ENCODE data around the gene DIP2C.

DIP2C gene

DNA sequence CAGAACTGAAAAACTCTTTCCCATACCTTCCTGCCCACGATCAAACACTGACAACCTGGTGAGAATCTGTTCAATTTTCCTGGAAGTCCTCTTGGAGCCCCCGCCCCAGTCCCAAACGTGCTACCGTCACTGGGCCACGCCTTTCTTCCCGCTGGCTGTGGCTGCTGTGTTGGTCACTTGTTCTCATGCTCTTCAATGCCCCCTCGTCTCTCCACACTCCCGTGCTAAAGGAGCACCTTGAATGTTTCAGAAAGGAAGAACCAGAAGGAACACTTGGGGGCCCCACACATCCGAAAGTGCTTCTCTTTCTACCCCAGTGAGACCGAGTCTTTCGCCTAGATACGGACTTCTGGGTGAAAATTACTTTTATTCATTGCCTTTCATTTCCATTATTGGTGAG is 215.1 kb downstream of the DIP2C start:
- Histone ChIP-seq H3K9me3 (ENCODE audit: control insufficient read depth in 2 of 2, low read length in 2 of 2) (no peaks in the 10 kb centered on the region), H3K4me3 (ENCODE audit: low read length in 2 of 2) (no peak overlapping the region), H3K27ac (ENCODE audit: low read depth in 2 of 2, low read length in 2 of 2) (no peak overlapping the region), H3K4me1 (ENCODE audit: control insufficient read depth in 2 of 2, insufficient read depth in 2 of 2, low read length in 2 of 2) (no peaks in the 10 kb centered on the region), H3K9ac (ENCODE audit: low read depth in 1 of 2, low read length in 2 of 2) (no peak overlapping the region), H3K36me3 (ENCODE audit: control insufficient read depth in 2 of 2, insufficient read depth in 2 of 2, low read length in 2 of 2) (peaks cover 4 to 12% of the 10 kb centered on the region in 2 donors), H3K27me3 (ENCODE audit: control insufficient read depth in 2 of 2, insufficient read depth in 2 of 2, low read length in 2 of 2) (no peaks in the 10 kb centered on the region)

DNA sequence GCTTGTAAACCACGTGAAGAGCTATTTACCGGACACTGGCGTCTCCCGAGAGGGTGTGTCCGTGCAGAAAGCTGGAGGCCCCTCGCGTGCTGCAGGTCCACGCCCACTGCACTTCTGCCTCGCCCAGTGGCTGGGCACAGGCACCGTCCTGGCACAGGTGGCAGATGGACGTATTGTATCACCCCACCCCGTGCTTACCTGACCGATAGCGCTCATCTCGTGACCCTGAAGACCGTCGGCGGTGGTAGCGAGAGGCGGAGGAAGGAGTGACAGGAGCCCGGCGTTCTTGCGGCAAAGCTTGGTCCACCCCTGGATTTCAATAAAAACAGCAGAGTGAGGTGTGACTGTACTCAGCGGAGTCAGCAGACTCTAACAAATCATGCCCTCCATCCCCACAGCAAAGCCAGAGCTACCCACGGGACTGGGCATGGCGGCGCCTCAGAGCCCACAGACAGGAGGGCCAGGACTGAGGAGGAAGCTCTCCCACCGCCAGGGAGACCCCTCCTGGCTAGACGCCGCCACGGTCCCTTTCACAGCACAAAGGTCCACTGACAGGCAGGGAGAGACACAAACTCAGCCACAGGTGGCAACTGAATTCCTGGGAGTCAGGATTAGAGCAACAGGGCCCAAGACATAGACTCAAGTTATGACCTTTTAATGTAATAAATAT is 217.1 kb downstream of the DIP2C start:
- H3K36me3 ChIP-seq (ENCODE audit: control insufficient read depth in 2 of 2, insufficient read depth in 2 of 2, low read length in 2 of 2), result peaks cover 4 to 12% of the 10 kb centered on the region in 2 donors
- no peaks in the 10 kb centered on the region for H3K4me1 ChIP-seq (ENCODE audit: control insufficient read depth in 2 of 2, insufficient read depth in 2 of 2, low read length in 2 of 2)
- H3K4me3 ChIP-seq (ENCODE audit: low read length in 2 of 2), result no peak overlapping the region
- H3K27ac ChIP-seq (ENCODE audit: low read depth in 2 of 2, low read length in 2 of 2), result no peak overlapping the region
- no peaks in the 10 kb centered on the region for H3K9me3 ChIP-seq (ENCODE audit: control insufficient read depth in 2 of 2, low read length in 2 of 2)
- no peaks in the 10 kb centered on the region for H3K27me3 ChIP-seq (ENCODE audit: control insufficient read depth in 2 of 2, insufficient read depth in 2 of 2, low read length in 2 of 2)
- H3K9ac ChIP-seq (ENCODE audit: low read depth in 1 of 2, low read length in 2 of 2), result no peak overlapping the region

DNA sequence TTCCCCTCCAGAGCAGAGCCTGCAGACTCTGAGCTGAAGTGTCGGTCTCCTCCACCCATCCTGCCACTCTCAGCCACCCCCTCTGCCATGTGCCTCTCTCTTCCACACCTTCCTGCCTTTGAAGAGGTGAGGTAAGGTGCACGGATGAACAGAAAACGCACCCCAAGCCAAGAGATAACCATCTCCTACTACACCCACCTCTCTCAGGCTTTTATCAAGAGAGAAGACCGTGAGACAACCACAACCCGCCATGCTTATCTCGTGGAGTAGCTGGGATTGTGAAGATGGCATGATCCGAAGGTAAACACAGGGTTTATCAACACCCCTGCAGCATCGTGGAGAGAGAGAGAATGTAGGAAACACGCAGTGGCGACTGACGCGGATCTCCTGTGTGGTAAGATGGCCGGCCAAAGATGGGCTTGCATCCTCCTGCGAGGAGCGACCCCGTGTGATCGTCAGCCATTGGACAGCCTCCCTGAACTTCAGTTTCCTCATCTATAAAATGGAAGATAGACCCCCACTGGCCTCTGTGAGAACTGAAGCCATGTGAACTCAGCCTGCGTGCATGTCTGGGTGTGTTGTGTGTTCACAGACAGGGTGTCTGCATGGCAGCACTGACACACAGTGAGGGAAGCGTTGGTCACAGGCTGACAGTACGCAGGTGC is 219.0 kb downstream of the DIP2C start:
- no peaks in the 10 kb centered on the region for H3K9me3 ChIP-seq (ENCODE audit: control insufficient read depth in 2 of 2, low read length in 2 of 2)
- H3K4me3 ChIP-seq (ENCODE audit: low read length in 2 of 2), result no peak overlapping the region
- no peaks in the 10 kb centered on the region for H3K4me1 ChIP-seq (ENCODE audit: control insufficient read depth in 2 of 2, insufficient read depth in 2 of 2, low read length in 2 of 2)
- H3K27ac ChIP-seq (ENCODE audit: low read depth in 2 of 2, low read length in 2 of 2), result no peak overlapping the region
- no peak overlapping the region for H3K9ac ChIP-seq (ENCODE audit: low read depth in 1 of 2, low read length in 2 of 2)
- H3K36me3 ChIP-seq (ENCODE audit: control insufficient read depth in 2 of 2, insufficient read depth in 2 of 2, low read length in 2 of 2), result peaks cover 4 to 12% of the 10 kb centered on the region in 2 donors
- H3K27me3 ChIP-seq (ENCODE audit: control insufficient read depth in 2 of 2, insufficient read depth in 2 of 2, low read length in 2 of 2), result no peaks in the 10 kb centered on the region

DNA sequence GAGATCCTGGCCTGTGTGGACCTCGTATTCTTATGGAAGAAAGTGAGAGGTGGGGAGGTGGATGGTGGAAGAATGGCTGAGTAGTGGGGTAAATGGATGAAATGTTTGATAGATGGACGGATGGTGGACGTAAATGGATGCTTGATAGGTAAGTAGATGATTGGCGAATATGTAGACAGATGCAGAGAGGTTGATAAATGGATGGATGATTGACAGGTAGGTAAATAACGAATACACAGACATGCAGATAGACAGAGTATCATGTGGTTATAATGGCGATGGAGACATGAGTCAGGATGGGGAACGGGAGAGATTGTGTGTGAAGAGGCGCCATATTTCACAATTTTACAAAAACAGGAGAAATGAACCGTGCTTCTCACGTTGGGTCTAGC is 219.5 kb downstream of the DIP2C start:
- Histone ChIP-seq H3K9ac (ENCODE audit: low read depth in 1 of 2, low read length in 2 of 2) (no peak overlapping the region), H3K27me3 (ENCODE audit: control insufficient read depth in 2 of 2, insufficient read depth in 2 of 2, low read length in 2 of 2) (no peaks in the 10 kb centered on the region), H3K4me3 (ENCODE audit: low read length in 2 of 2) (no peak overlapping the region), H3K27ac (ENCODE audit: low read depth in 2 of 2, low read length in 2 of 2) (no peak overlapping the region), H3K4me1 (ENCODE audit: control insufficient read depth in 2 of 2, insufficient read depth in 2 of 2, low read length in 2 of 2) (no peaks in the 10 kb centered on the region), H3K36me3 (ENCODE audit: control insufficient read depth in 2 of 2, insufficient read depth in 2 of 2, low read length in 2 of 2) (peaks cover 4 to 12% of the 10 kb centered on the region in 2 donors), H3K9me3 (ENCODE audit: control insufficient read depth in 2 of 2, low read length in 2 of 2) (no peaks in the 10 kb centered on the region)

DNA sequence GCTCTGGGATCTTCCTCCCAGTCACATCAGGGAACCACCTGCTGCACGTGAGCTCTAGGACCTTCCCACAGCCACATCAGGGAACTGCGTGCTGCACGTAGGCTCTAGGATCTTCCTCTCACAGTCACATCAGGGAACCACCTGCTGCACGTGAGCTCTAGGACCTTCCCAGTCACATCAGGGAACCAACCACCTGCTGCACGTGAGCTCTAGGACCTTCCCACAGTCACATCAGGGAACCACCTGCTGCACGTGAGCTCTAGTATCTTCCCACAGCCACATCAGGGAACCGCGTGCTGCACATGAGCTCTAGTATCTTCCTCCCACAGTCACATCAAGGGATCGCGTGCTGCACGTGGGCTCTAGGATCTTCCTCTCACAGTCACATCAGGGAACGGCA is 229.7 kb downstream of the DIP2C start:
- Histone ChIP-seq H3K9me3 (ENCODE audit: control insufficient read depth in 2 of 2, low read length in 2 of 2) (no peaks in the 10 kb centered on the region), H3K4me1 (ENCODE audit: control insufficient read depth in 2 of 2, insufficient read depth in 2 of 2, low read length in 2 of 2) (no peaks in the 10 kb centered on the region), H3K36me3 (ENCODE audit: control insufficient read depth in 2 of 2, insufficient read depth in 2 of 2, low read length in 2 of 2) (peaks cover 0 to 6% of the 10 kb centered on the region in 2 donors), H3K27ac (ENCODE audit: low read depth in 2 of 2, low read length in 2 of 2) (no peak overlapping the region), H3K9ac (ENCODE audit: low read depth in 1 of 2, low read length in 2 of 2) (no peak overlapping the region), H3K4me3 (ENCODE audit: low read length in 2 of 2) (no peak overlapping the region), H3K27me3 (ENCODE audit: control insufficient read depth in 2 of 2, insufficient read depth in 2 of 2, low read length in 2 of 2) (no peaks in the 10 kb centered on the region)

DNA sequence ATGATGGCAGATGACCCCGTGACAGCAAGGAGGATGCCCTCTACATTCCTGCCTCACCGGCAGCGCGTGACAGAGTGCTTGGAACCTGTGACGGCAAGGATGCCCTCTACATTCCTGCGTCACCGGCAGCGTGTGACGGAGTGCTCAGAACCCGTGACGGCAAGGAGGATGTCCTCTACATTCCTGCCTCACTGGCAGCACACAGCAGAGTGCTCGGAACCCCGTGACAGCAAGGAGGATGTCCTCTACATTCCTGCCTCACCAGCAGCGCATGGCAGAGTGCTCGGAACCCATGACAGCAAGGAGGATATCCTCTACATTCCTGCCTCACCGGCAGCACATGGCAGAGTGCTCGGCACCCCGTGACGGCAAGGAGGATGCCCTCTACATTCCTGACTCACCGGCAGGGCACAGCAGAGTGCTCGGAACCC is 231.0 kb downstream of the DIP2C start:
- H3K27me3 ChIP-seq (ENCODE audit: control insufficient read depth in 2 of 2, insufficient read depth in 2 of 2, low read length in 2 of 2), result no peaks in the 10 kb centered on the region
- H3K9ac ChIP-seq (ENCODE audit: low read depth in 1 of 2, low read length in 2 of 2), result no peak overlapping the region
- H3K9me3 ChIP-seq (ENCODE audit: control insufficient read depth in 2 of 2, low read length in 2 of 2), result no peaks in the 10 kb centered on the region
- H3K36me3 ChIP-seq (ENCODE audit: control insufficient read depth in 2 of 2, insufficient read depth in 2 of 2, low read length in 2 of 2), result peaks cover 0 to 6% of the 10 kb centered on the region in 2 donors
- H3K4me3 ChIP-seq (ENCODE audit: low read length in 2 of 2), result no peak overlapping the region
- H3K27ac ChIP-seq (ENCODE audit: low read depth in 2 of 2, low read length in 2 of 2), result no peak overlapping the region
- no peaks in the 10 kb centered on the region for H3K4me1 ChIP-seq (ENCODE audit: control insufficient read depth in 2 of 2, insufficient read depth in 2 of 2, low read length in 2 of 2)

DNA sequence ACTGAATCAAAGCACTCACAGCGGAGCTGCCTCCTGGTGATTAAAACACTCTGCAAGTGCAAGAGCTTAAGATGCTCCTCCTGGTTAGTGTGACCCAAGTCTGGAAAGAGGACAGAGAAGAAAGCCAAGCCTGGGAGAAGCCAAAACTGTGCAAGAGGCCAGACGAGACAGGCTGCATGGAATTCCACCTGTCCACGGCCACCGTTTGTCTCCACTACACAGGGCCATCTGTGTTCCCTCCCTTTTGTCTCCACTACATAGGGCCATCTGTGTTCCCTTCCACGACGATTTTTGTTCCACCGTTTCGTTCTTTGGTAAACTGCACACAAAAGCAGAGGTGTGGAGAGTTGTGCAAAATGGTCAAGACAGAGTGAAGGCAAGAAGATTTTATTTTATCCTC is 233.0 kb downstream of the DIP2C start:
- no peak overlapping the region for H3K9ac ChIP-seq (ENCODE audit: low read depth in 1 of 2, low read length in 2 of 2)
- no peak overlapping the region for H3K27ac ChIP-seq (ENCODE audit: low read depth in 2 of 2, low read length in 2 of 2)
- no peak overlapping the region for H3K4me3 ChIP-seq (ENCODE audit: low read length in 2 of 2)
- H3K9me3 ChIP-seq (ENCODE audit: control insufficient read depth in 2 of 2, low read length in 2 of 2), result no peaks in the 10 kb centered on the region
- no peaks in the 10 kb centered on the region for H3K4me1 ChIP-seq (ENCODE audit: control insufficient read depth in 2 of 2, insufficient read depth in 2 of 2, low read length in 2 of 2)
- no peaks in the 10 kb centered on the region for H3K27me3 ChIP-seq (ENCODE audit: control insufficient read depth in 2 of 2, insufficient read depth in 2 of 2, low read length in 2 of 2)
- peaks cover 0 to 6% of the 10 kb centered on the region in 2 donors for H3K36me3 ChIP-seq (ENCODE audit: control insufficient read depth in 2 of 2, insufficient read depth in 2 of 2, low read length in 2 of 2)

DNA sequence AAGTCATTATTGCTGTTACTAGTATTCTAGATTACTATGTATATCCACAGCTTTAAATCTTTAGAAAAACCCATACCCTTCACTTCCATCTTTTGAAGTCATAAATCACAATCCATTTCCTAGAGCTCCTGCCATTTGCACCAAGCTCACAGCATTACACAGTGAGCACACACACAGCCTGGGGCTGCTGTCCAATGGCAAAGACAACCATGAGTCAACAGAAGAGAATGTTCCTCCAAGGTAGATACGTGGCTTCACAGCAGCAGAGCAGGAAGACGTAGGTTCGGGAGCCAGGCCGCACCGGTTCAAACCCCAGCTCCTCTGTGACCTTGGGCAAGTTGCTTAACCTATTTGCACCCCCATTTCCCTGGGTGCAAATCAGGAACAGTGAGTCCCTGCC is 234.6 kb downstream of the DIP2C start:
- Histone ChIP-seq H3K9me3 (ENCODE audit: control insufficient read depth in 2 of 2, low read length in 2 of 2) (no peaks in the 10 kb centered on the region), H3K27me3 (ENCODE audit: control insufficient read depth in 2 of 2, insufficient read depth in 2 of 2, low read length in 2 of 2) (no peaks in the 10 kb centered on the region), H3K9ac (ENCODE audit: low read depth in 1 of 2, low read length in 2 of 2) (no peak overlapping the region), H3K36me3 (ENCODE audit: control insufficient read depth in 2 of 2, insufficient read depth in 2 of 2, low read length in 2 of 2) (peaks cover 0 to 6% of the 10 kb centered on the region in 2 donors), H3K27ac (ENCODE audit: low read depth in 2 of 2, low read length in 2 of 2) (no peak overlapping the region), H3K4me1 (ENCODE audit: control insufficient read depth in 2 of 2, insufficient read depth in 2 of 2, low read length in 2 of 2) (no peaks in the 10 kb centered on the region), H3K4me3 (ENCODE audit: low read length in 2 of 2) (no peak overlapping the region)

DNA sequence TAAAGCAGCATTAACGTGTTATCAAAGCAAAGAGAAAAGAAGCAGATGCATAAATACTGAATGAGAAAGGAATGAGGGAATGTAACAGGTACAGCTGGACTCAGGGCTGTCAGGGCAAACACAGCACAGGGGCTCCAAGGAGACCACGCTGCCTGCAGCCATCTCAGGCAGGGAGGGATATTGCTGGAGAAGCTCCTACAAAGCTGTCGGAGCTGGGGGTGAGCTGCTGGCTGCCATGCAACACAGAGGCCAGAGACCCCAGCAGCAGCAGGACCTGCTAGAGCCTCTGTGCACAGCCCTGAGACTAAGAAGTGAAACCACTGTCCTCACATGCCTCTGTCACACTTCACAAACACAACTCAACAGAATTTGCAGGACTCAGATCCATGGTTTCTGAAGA is 235.8 kb downstream of the DIP2C start:
- Histone ChIP-seq H3K9ac (ENCODE audit: low read depth in 1 of 2, low read length in 2 of 2) (no peak overlapping the region), H3K27me3 (ENCODE audit: control insufficient read depth in 2 of 2, insufficient read depth in 2 of 2, low read length in 2 of 2) (no peaks in the 10 kb centered on the region), H3K27ac (ENCODE audit: low read depth in 2 of 2, low read length in 2 of 2) (no peak overlapping the region), H3K9me3 (ENCODE audit: control insufficient read depth in 2 of 2, low read length in 2 of 2) (no peaks in the 10 kb centered on the region), H3K36me3 (ENCODE audit: control insufficient read depth in 2 of 2, insufficient read depth in 2 of 2, low read length in 2 of 2) (no peaks in the 10 kb centered on the region), H3K4me1 (ENCODE audit: control insufficient read depth in 2 of 2, insufficient read depth in 2 of 2, low read length in 2 of 2) (no peaks in the 10 kb centered on the region), H3K4me3 (ENCODE audit: low read length in 2 of 2) (no peak overlapping the region)

DNA sequence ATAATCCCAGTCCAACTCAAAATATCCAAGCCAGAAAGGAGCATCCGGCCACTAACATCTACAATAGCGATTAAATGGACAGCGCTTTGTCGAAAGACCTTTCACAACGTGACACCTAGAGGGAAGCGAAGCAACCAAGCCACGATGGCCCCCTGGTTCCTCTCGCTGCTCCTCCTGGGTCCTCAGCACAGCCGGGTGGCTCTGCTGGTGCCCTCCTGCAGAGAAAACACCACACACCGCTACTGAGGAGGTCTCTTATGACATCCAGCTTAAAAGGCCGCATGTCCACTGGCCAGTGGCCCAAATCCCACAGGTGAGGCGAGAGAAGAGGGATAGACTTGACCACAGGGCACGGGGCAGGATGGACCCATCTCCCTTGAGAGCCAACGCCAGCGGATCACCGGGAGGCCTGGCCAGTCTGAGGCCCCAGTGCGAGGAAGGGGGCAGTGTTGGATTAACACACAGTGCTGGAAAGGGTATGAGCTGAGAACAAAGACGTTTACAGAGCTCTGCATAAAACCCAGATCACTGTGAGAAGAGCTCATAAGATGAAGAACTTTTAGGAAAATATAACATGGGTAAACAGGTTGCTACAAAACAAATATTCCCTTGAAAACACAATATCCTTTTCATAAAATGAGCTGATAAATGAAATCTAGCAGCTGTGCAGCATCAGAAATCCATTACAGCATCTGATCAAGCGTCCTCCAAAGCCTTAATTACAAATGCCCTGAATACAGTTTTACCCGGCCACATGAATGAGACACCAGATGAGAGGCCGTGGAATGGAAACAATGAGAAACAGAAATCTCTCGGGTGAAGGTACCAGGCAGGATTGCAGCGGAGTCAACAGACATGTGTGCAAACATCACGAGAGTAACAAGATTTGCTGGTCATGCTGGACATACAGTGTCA is 236.7 kb downstream of the DIP2C start:
- Histone ChIP-seq H3K27me3 (ENCODE audit: control insufficient read depth in 2 of 2, insufficient read depth in 2 of 2, low read length in 2 of 2) (no peaks in the 10 kb centered on the region), H3K9ac (ENCODE audit: low read depth in 1 of 2, low read length in 2 of 2) (no peak overlapping the region), H3K9me3 (ENCODE audit: control insufficient read depth in 2 of 2, low read length in 2 of 2) (no peaks in the 10 kb centered on the region), H3K4me3 (ENCODE audit: low read length in 2 of 2) (no peak overlapping the region), H3K4me1 (ENCODE audit: control insufficient read depth in 2 of 2, insufficient read depth in 2 of 2, low read length in 2 of 2) (no peaks in the 10 kb centered on the region), H3K27ac (ENCODE audit: low read depth in 2 of 2, low read length in 2 of 2) (no peak overlapping the region), H3K36me3 (ENCODE audit: control insufficient read depth in 2 of 2, insufficient read depth in 2 of 2, low read length in 2 of 2) (no peaks in the 10 kb centered on the region)

Data from mucosa of rectum (tissue), 2 donors.